Trophoblast cell (in vitro differentiated cells and primary cell): ENCODE measurements around the gene ERICH6B.

Source experiments
- DNase-seq, 2 donors: peaks; one replicate each; pipeline ENCODE4 v3.0.0-alpha.2; 2016
- H2AFZ ChIP-seq: 2 replicates; pipeline ENCODE4 v1.6.1; 2013; ENCODE audit warnings: low read length, moderate library complexity, mild to moderate bottlenecking; ENCODE audit not compliant: insufficient read depth, poor library complexity
- H2AK5ac ChIP-seq: 2 replicates; pipeline ENCODE4 v1.6.1; 2013; ENCODE audit warnings: mild to moderate bottlenecking, low read length
- H2BK120ac ChIP-seq: 2 replicates; pipeline ENCODE4 v1.6.1; 2013; ENCODE audit warnings: low read length, mild to moderate bottlenecking, moderate library complexity; ENCODE audit not compliant: insufficient read depth, poor library complexity
- H2BK12ac ChIP-seq: 2 replicates; pipeline ENCODE4 v1.6.1; 2013; ENCODE audit warnings: mild to moderate bottlenecking, low read length, moderate library complexity
- H2BK5ac ChIP-seq: 2 replicates; pipeline ENCODE4 v1.6.1; 2013; ENCODE audit warnings: low read length, low read depth, moderate library complexity, mild to moderate bottlenecking; ENCODE audit not compliant: poor library complexity
- H3K14ac ChIP-seq: 2 replicates; pipeline ENCODE4 v1.6.1; 2013; ENCODE audit warnings: mild to moderate bottlenecking, low read length
- H3K18ac ChIP-seq: 2 replicates; pipeline ENCODE4 v1.6.1; 2013; ENCODE audit warnings: mild to moderate bottlenecking, low read length
- H3K23ac ChIP-seq: 2 replicates; pipeline ENCODE4 v1.6.1; 2013; ENCODE audit warnings: low read length
- H3K27ac ChIP-seq: 2 replicates; pipeline ENCODE4 v1.5.1; 2013; ENCODE audit warnings: low read depth, mild to moderate bottlenecking, inconsistent platforms, low read length, moderate library complexity
- H3K27me3 ChIP-seq: 2 replicates; pipeline ENCODE4 v1.6.1; 2013; ENCODE audit warnings: inconsistent platforms, mild to moderate bottlenecking, low read length, moderate library complexity; ENCODE audit not compliant: insufficient read depth
- H3K36me3 ChIP-seq, 2 experiments: 1 replicate in 1 of 2; 2 replicates in 1 of 2; pipeline ENCODE4 v1.6.1; 2013; ENCODE audit warnings: low read length in 2 of 2, mild to moderate bottlenecking in 2 of 2, moderate library complexity in 1 of 2; ENCODE audit not compliant: insufficient read depth in 2 of 2, control insufficient read depth in 1 of 2
- H3K4ac ChIP-seq: 2 replicates; pipeline ENCODE4 v1.6.1; 2013; ENCODE audit warnings: low read depth, mild to moderate bottlenecking, low read length, moderate library complexity
- H3K4me1 ChIP-seq, 2 experiments: 1 replicate in 1 of 2; 2 replicates in 1 of 2; pipeline ENCODE4 v1.6.1; 2013; ENCODE audit warnings: low read length in 2 of 2, mild to moderate bottlenecking in 2 of 2, moderate library complexity in 1 of 2; ENCODE audit not compliant: insufficient read depth in 2 of 2, control insufficient read depth in 1 of 2
- H3K4me2 ChIP-seq: 2 replicates; pipeline ENCODE4 v1.6.1; 2013; ENCODE audit warnings: inconsistent platforms, mild to moderate bottlenecking, low read length, moderate library complexity
- H3K4me3 ChIP-seq: 2 replicates; pipeline ENCODE4 v1.5.1; 2013; ENCODE audit warnings: mild to moderate bottlenecking, low read depth, low read length, inconsistent platforms
- H3K79me1 ChIP-seq: one replicate; pipeline ENCODE4 v1.6.1; 2013; ENCODE audit warnings: low read length
- H3K79me2 ChIP-seq: 2 replicates; pipeline ENCODE4 v1.6.1; 2013; ENCODE audit warnings: low read length, mild to moderate bottlenecking; ENCODE audit not compliant: control insufficient read depth, insufficient read depth, poor library complexity
- H3K9ac ChIP-seq: 2 replicates; pipeline ENCODE4 v1.6.1; 2013; ENCODE audit warnings: mild to moderate bottlenecking, low read length
- H3K9me3 ChIP-seq: 2 replicates; pipeline ENCODE4 v1.6.1; 2013; ENCODE audit warnings: low read depth, mild to moderate bottlenecking, control low read depth, inconsistent platforms, low read length; ENCODE audit not compliant: insufficient read depth
- H4K12ac ChIP-seq: 2 replicates; pipeline ENCODE4 v1.6.1; 2013; ENCODE audit warnings: low read depth, mild to moderate bottlenecking, low read length, moderate library complexity
- H4K8ac ChIP-seq: 2 replicates; pipeline ENCODE4 v1.6.1; 2013; ENCODE audit warnings: low read depth, mild to moderate bottlenecking, low read length, moderate library complexity
- H4K91ac ChIP-seq: one replicate; pipeline ENCODE4 v1.6.1; 2013; ENCODE audit warnings: low read depth, mild to moderate bottlenecking, low read length, moderate library complexity
- WGBS: extraction: QIAGEN DNeasy Blood & Tissue Kit; methylation state at CpG from one replicate; pipeline ENCODE4 v1.1.7; 2013; ENCODE audit warnings: missing lambda C conversion rate; ENCODE audit not compliant: insufficient read length, insufficient coverage; ENCODE audit errors: extremely low coverage; 5-methylcytosine and 5-hydroxymethylcytosine counted together

ERICH6B gene

DNA sequence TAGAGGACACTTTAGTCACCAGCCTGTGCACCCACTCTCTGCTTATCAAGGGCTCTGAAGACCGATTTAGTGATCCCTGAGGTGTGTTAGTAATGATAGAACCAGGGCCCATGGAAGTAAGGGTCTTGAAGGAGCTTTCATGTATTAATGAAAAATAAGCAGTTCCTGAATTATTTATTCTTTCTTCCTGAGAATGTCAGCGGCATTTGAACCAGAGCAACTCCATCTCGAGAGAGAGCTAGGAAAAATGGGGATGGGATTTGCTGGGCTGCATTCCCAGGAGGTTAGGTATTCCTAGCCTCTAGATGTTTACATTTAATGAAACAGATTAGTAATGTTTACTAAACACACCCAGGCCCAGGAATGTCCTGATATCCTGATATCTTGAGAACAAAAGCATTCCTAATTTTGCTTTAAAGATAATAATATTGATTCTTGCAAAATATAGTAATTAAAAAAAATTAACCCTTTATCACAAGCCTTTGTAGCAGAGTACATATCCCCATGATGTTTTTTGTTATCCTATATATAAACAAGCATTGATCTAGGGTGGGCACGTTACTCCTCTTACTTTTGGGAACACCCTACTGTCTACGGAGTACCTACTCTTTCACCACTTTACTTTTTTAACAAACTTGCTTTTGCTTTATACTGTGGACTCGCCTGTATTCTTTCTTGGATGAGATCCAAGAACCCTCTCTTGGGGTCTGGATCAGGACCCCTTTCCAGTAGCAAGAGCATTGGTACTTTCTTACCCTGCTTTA lies 87.7 kb downstream of the ERICH6B start:
- no peak overlapping the region for H3K18ac ChIP-seq
- no peak overlapping the region for H2AK5ac ChIP-seq
- peak; percentile 8 to 70 for DNase-seq
- H3K4me3 ChIP-seq: no peak overlapping the region
- peak overlapping the region; percentile 64 for H3K27ac ChIP-seq
- H3K36me3 ChIP-seq: peaks cover 6 to 14% of the 10 kb centered on the region in 2 experiments
- no peak overlapping the region for H4K91ac ChIP-seq
- peaks cover 0 to 2% of the 10 kb centered on the region in 2 experiments for H3K4me1 ChIP-seq
- no peak overlapping the region for H2BK5ac ChIP-seq
- no peak overlapping the region for H3K23ac ChIP-seq
- no peak overlapping the region for H3K4me2 ChIP-seq
- peaks cover 2% of the 10 kb centered on the region for H3K79me1 ChIP-seq
- H2BK12ac ChIP-seq: no peak overlapping the region
- H3K9ac ChIP-seq: no peak overlapping the region
- H4K12ac ChIP-seq: no peak overlapping the region
- H3K9me3 ChIP-seq: no peaks in the 10 kb centered on the region
- no CpG with 5 or more reads among the region's 6 CpGs for WGBS
- H3K79me2 ChIP-seq: no peaks in the 10 kb centered on the region
- no peak overlapping the region for H2AFZ ChIP-seq
- no peak overlapping the region for H2BK120ac ChIP-seq
- H3K27me3 ChIP-seq: no peaks in the 10 kb centered on the region
- no peak overlapping the region for H4K8ac ChIP-seq
- no peak overlapping the region for H3K14ac ChIP-seq
- no peak overlapping the region for H3K4ac ChIP-seq

DNA sequence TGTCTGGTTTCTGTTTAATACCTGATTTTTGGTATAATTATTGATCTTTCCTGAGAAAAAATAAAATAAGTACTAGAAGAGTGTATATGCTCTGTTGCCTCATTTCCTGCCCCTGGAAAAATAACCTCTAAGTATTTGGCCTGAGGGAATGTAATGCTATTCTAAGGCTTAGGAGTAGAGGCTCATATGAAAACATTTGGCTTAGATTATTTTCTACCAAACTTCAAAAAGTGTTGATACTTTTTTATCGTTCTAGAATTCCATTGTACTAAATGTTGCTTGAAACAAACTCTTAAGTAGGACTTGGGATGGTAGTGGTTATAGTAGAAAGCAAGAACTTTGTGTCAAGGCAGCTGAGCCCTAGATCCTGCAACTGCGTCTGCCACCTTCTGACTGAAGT lies 93.0 kb downstream of the ERICH6B start:
- no CpG with 5 or more reads among the region's 2 CpGs for WGBS
- Histone ChIP-seq H3K18ac (no peak overlapping the region), H3K14ac (no peak overlapping the region), H3K27ac (no peak overlapping the region), H2AK5ac (no peak overlapping the region), H2BK12ac (no peak overlapping the region), H4K12ac (no peak overlapping the region), H3K27me3 (no peaks in the 10 kb centered on the region), H2AFZ (no peak overlapping the region), H4K8ac (no peak overlapping the region), H4K91ac (no peak overlapping the region), H3K79me2 (no peaks in the 10 kb centered on the region), H3K23ac (no peak overlapping the region), H3K4me2 (no peak overlapping the region), H3K9me3 (no peaks in the 10 kb centered on the region), H3K4me3 (no peak overlapping the region), H3K79me1 (peaks cover 2% of the 10 kb centered on the region), H3K4me1 (peaks cover 0 to 4% of the 10 kb centered on the region in 2 experiments), H3K9ac (no peak overlapping the region), H2BK5ac (no peak overlapping the region), H2BK120ac (no peak overlapping the region), H3K36me3 (peaks cover 4 to 15% of the 10 kb centered on the region in 2 experiments), H3K4ac (no peak overlapping the region)
- DNase-seq: no peak

DNA sequence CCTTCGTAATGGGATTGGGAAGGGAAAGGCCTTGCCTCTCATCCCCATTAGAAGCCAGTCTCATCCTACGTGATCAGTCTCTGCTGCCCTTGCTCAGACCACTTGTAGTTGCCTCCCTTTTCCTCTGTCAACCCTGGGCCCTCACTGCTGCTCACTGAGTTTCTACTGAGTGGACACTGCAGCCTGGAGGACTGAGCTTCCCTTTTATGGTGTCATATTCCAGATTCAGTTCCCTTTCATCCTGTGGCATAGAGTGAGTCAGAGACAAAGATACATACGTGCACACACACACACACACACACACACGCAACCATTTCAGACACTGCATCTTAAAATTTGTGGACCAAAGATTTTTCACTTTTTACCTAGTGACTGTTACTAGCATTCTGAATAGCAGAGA lies 94.2 kb downstream of the ERICH6B start:
- H3K23ac ChIP-seq: no peak overlapping the region
- H3K4me2 ChIP-seq: no peak overlapping the region
- no peaks in the 10 kb centered on the region for H3K9me3 ChIP-seq
- peaks cover 0 to 2% of the 10 kb centered on the region in 2 experiments for H3K4me1 ChIP-seq
- H3K79me1 ChIP-seq: no peaks in the 10 kb centered on the region
- no peak overlapping the region for H2AK5ac ChIP-seq
- no peak overlapping the region for H2BK5ac ChIP-seq
- H4K12ac ChIP-seq: no peak overlapping the region
- H3K79me2 ChIP-seq: no peaks in the 10 kb centered on the region
- no peak overlapping the region for H4K91ac ChIP-seq
- H3K9ac ChIP-seq: no peak overlapping the region
- H2AFZ ChIP-seq: no peak overlapping the region
- H3K18ac ChIP-seq: no peak overlapping the region
- no peak overlapping the region for H3K14ac ChIP-seq
- WGBS: no CpG with 5 or more reads among the region's 4 CpGs
- no peak overlapping the region for H3K4me3 ChIP-seq
- peaks cover 4 to 16% of the 10 kb centered on the region in 2 experiments for H3K36me3 ChIP-seq
- H3K4ac ChIP-seq: no peak overlapping the region
- no peak overlapping the region for H3K27ac ChIP-seq
- H3K27me3 ChIP-seq: no peaks in the 10 kb centered on the region
- H2BK120ac ChIP-seq: no peak overlapping the region
- DNase-seq: peak in 1 of 2 donors; percentile 38
- no peak overlapping the region for H2BK12ac ChIP-seq
- no peak overlapping the region for H4K8ac ChIP-seq

DNA sequence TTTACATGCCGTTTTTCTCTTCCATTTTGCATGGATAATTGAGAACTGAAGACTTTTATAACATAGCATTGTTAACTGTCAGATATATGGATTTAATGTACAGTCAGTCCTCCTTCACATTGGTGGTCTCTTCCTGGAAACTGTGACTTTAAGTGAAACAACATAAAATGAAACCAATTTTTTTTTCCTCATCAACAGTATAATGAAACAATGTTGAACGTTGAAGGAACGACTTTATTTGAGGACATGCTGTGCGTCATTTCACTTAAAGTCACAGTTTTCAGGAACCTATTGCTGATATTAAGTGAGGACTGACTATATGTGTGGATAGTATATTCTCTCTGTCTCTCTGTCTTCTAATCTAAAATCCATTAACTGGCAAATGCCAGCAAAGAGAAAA lies 96.0 kb downstream of the ERICH6B start:
- Histone ChIP-seq H3K36me3 (peaks cover 7 to 19% of the 10 kb centered on the region in 2 experiments), H3K27me3 (no peaks in the 10 kb centered on the region), H3K27ac (no peak overlapping the region), H4K12ac (no peak overlapping the region), H4K8ac (no peak overlapping the region), H3K18ac (no peak overlapping the region), H2AFZ (no peak overlapping the region), H3K79me2 (no peaks in the 10 kb centered on the region), H2BK5ac (no peak overlapping the region), H4K91ac (no peak overlapping the region), H3K23ac (no peak overlapping the region), H3K9me3 (no peaks in the 10 kb centered on the region), H2AK5ac (no peak overlapping the region), H3K4me1 (peaks cover 0 to 2% of the 10 kb centered on the region in 2 experiments), H3K14ac (no peak overlapping the region), H3K4me3 (no peak overlapping the region), H2BK12ac (no peak overlapping the region), H3K79me1 (no peaks in the 10 kb centered on the region), H3K4ac (no peak overlapping the region), H2BK120ac (no peak overlapping the region), H3K4me2 (no peak overlapping the region), H3K9ac (no peak overlapping the region)
- DNase-seq: no peak
- WGBS: no CpG with 5 or more reads among the region's 4 CpGs
